GM12865 (cell line): ENCODE data around the gene PDE11A.
A peak's percentile ranks its signal among the peaks of the same experiment; 100 is the strongest.

Experiments
- DNase-seq: peaks from one replicate; pipeline ENCODE4 v3.0.0; 2010; ENCODE audit warnings: low read depth
- H3K4me3 ChIP-seq: 2 replicates; pipeline ENCODE4 v1.5.1; 2011; ENCODE audit warnings: mild to moderate bottlenecking, low read depth, low read length, control low read depth
- TF ChIP-seq, protein P1 (sequence below): IDR thresholded peaks from 2 replicates; pipeline ENCODE4 v1.5.1; 2011; ENCODE audit warnings: low read length, control low read depth, low read depth, inconsistent platforms; ENCODE audit not compliant: insufficient read depth; ENCODE audit errors: missing control alignments

The PDE11A gene

DNA sequence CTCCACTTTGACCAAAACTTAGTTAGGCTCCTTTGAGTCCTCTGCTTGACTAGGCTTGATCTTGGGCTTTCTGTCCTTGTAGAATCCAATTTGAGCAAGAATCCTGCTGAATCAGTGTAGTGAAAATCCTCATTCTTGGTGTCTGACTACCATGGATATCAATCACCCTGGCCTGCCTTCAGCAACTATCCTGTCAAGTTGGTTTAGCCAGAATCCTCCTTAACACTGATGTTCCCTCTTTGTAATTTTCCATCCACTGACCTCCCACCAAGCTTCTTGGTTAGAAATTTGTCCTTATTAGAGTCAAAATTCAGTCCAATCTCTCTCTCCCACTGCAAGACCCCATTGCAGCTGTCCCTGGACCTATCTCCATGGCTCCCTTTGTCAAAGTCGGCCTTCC is 39.2 kb upstream of the PDE11A start:
- no peak for DNase-seq
- TF ChIP-seq, protein P1, sequence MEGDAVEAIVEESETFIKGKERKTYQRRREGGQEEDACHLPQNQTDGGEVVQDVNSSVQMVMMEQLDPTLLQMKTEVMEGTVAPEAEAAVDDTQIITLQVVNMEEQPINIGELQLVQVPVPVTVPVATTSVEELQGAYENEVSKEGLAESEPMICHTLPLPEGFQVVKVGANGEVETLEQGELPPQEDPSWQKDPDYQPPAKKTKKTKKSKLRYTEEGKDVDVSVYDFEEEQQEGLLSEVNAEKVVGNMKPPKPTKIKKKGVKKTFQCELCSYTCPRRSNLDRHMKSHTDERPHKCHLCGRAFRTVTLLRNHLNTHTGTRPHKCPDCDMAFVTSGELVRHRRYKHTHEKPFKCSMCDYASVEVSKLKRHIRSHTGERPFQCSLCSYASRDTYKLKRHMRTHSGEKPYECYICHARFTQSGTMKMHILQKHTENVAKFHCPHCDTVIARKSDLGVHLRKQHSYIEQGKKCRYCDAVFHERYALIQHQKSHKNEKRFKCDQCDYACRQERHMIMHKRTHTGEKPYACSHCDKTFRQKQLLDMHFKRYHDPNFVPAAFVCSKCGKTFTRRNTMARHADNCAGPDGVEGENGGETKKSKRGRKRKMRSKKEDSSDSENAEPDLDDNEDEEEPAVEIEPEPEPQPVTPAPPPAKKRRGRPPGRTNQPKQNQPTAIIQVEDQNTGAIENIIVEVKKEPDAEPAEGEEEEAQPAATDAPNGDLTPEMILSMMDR: no peak
- H3K4me3 ChIP-seq: no peak overlapping the region

DNA sequence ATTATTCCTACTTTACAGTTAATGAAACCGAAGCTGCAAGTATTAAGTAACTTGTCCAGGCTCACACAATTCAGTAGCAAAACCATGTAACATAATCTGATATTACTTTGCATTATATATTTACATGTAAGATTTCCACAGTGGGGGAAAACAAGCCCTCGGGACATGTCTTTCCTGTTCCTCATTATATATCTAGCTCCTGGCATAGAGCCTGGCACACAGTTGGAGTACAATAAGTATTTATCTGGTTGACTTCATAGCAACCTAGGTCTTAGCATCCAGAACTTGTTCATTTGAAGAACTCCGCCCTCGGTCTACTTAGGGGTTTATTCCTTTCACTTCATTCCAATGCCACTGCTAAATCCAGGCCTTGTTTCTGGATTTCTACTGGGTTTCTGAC is 38.1 kb upstream of the PDE11A start:
- TF ChIP-seq, protein P1: no peak

DNA sequence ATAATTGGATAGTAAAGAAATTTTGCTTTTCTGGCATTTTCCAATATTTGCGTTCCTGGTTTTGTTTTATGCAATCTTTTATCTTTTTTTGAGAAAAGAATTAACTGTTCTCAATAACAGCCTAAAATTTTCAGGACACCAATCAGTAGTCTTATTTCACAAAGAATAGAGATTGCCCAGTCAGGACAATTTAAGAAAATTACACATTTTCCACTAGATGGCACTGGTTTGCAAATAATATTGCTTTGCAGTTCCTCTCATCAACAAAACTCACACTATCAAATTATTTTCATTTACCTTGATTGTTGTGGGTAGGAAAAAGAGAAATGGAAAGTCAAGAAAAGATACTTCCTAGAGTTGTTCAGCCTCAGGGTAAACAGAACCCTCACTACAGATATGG is 37.2 kb upstream of the PDE11A start:
- no peak overlapping the region for H3K4me3 ChIP-seq
- TF ChIP-seq, protein P1: peak; percentile 45
- DNase-seq: peak; percentile 46

More for the DNA sequence above, 38.1 kb upstream of the PDE11A start:
- H3K4me3 ChIP-seq: no peak overlapping the region
- no peak for DNase-seq

DNA sequence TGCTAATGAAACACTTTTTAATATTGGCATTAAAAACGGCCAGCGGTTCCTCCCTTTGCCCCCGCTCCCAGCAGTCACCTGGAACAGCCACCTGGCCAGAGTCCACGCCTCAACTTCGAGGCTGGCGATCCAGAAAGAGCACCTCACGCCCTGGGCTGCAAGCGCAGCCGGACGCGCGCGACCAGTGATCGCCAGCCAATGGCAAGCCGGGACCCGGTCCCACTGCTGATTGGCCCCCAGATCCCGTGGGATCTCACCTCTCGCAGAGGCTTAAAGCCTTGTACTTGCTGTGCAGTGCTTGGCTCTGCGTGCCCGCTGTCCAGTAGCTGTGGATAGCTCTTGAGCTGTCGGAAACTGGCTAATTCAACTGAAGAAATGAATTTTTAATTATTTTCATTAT is 35.6 kb upstream of the PDE11A start:
- TF ChIP-seq, protein P1: no peak
- no peak for DNase-seq

DNA sequence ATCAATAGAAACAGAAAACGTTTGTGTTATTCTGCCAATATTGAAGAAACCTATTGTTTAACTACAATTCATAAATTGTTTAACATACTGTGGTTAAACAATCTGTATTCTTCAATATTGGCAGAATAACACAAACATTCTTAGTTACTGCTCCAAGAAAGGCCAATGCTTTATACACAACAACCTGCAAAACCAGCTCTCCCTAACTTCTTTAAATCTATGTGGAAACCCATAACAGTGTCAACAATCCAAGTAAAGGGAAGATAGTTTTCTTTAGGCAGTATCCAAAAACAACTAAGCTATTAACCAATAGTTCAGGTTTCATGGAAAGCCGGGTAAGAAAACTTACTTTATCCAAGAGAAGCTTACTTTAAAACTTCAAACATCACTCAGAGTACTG is 33.5 kb upstream of the PDE11A start:
- TF ChIP-seq, protein P1: no peak
- DNase-seq: no peak
- no peak overlapping the region for H3K4me3 ChIP-seq

More for the DNA sequence above, 35.6 kb upstream of the PDE11A start:
- no peak overlapping the region for H3K4me3 ChIP-seq

DNA sequence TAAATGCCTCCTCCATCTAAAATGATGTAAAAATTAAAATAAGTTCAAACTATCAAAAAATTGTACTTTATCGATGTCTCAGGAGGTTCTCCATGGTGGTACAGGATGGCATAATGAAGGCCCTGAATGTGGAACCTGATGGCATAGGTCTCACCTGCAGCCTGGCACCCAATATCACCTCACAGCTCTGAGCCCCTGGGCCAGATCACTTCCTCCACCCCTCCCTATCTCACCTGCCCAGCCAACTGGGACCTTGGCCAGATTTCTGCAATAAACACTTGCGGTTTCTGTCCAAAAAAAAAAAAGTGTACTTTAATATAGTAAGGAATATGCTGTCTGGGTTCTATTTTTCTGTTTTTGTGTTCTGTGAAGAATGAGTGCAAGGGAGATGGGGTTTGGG is 33.0 kb upstream of the PDE11A start:
- TF ChIP-seq, protein P1: no peak
- no peak overlapping the region for H3K4me3 ChIP-seq
- no peak for DNase-seq

DNA sequence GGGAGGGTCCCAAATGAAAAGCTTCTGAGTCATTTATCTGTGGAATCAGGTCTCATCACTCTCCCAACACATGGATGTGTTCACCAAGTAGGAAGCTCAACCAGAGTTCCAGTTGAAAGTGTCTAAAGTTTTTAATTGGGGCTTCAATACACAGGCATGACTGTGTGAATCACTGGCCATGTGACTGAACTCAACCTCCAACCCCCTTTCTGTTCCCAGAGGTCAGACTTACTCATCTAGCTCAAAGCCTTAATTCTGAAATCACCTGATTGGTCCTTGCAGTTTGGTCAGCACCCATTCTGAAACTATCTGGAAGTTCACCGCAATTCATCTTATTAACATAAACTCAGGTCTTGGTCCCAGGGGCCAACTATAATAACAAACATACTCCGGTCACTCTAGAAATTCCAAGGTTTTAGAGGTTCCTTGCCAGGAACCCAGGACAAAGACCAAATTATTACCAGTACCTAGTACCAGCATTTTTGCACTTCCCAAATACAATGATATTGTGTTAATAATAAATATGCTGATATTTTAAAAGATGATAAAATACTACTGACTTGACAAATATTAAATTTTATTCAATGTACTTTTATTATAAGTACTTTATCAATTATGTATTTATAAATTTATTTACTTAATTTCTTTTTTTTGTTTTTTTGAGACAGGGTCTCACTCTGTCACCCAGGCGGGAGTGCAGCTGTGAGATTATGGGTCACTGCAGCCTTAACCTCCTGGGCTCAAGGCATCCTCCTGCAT is 28.9 kb upstream of the PDE11A start:
- H3K4me3 ChIP-seq: no peak overlapping the region
- DNase-seq: no peak
- TF ChIP-seq, protein P1: no peak
